ENCODE data around the gene NOLC1.

- no peak for TF ChIP-seq EZH2phosphoT487 (IDR thresholded peaks at IDR 0.05; ENCODE audit: insufficient read depth, low read depth)
- no peak for TF ChIP-seq EZH2 (IDR thresholded peaks at IDR 0.05; ENCODE audit: insufficient read depth, poor library complexity, severe bottlenecking)
These were observed 33.3 kb upstream of the NOLC1 start for GRCh38 chr10:102118867-102119266.
